ENCODE data around the gene FXYD6.

DNA sequence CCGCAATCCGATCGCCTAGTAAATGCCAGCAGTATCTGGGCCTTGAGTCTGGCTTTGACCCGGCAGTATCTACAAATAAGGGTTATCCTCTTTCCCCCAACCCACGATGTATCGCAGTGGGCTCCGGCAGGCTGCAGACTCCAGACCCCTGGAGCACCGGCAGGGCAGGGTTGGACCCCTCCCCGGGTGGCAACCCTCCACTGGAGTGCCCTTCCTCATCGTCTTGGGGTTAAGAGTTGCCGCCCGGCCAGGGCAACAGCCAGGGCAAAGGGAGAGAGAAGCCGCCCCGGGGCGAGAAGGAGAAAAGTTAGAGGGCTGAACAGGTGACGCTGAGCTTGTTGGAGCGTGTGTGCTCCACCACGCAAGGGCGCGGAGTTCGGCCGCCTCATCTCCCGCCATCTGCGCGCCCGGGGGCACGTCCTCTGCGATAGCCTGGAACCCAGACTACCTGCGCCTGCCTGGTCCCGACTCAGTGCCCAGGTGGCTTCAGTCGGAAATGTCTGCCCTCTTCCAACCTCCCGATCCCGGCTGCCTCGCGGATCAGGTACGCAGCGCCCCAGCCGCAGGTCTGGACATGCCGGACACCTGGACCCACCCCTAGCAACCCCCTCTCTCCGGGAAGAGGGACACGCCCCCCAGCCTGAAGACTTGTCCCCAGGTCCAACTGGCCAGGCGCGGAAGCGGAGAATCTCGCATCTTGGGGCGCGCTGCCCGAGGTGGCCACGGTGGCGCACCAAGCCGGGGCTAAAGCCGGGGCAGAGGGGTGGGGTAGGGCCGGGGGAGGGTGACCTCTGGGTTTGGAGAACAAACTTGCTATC, 80.6 kb downstream of the FXYD6 start:
- TF ChIP-seq, protein P1, sequence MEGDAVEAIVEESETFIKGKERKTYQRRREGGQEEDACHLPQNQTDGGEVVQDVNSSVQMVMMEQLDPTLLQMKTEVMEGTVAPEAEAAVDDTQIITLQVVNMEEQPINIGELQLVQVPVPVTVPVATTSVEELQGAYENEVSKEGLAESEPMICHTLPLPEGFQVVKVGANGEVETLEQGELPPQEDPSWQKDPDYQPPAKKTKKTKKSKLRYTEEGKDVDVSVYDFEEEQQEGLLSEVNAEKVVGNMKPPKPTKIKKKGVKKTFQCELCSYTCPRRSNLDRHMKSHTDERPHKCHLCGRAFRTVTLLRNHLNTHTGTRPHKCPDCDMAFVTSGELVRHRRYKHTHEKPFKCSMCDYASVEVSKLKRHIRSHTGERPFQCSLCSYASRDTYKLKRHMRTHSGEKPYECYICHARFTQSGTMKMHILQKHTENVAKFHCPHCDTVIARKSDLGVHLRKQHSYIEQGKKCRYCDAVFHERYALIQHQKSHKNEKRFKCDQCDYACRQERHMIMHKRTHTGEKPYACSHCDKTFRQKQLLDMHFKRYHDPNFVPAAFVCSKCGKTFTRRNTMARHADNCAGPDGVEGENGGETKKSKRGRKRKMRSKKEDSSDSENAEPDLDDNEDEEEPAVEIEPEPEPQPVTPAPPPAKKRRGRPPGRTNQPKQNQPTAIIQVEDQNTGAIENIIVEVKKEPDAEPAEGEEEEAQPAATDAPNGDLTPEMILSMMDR (IDR thresholded peaks at IDR 0.05) = no peak
- TF ChIP-seq POLR2AphosphoS5 (IDR thresholded peaks at IDR 0.05) = no peak

Measured in sigmoid colon (tissue), 4 donors.